ENCODE measurements around the gene PRND.

DNA sequence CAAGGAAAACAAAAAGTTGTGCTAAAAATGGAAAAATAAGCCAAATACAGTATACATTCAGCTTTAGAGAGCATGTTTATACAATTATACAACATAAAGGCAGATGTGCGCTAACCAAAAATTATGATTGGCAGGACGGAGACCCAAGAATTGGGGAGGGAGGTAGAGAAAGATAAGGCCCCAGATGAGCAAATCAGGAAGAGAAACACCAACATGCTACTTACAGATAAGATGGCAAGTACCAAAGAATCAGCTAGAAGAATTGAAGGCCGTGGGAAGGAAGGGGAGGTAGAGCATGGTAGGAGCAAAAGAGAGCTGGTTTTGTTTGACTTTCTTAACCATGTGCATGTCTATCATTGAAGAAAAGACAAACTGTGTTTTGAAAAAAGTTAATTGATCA is 45.4 kb downstream of the PRND start:
- TF ChIP-seq POLR2A (IDR thresholded peaks at IDR 0.05; ENCODE audit: low read depth, low read length) (no peak), CEBPB (IDR thresholded peaks at IDR 0.05; ENCODE audit: low read depth, low read length) (no peak)
- TF ChIP-seq, protein P1, sequence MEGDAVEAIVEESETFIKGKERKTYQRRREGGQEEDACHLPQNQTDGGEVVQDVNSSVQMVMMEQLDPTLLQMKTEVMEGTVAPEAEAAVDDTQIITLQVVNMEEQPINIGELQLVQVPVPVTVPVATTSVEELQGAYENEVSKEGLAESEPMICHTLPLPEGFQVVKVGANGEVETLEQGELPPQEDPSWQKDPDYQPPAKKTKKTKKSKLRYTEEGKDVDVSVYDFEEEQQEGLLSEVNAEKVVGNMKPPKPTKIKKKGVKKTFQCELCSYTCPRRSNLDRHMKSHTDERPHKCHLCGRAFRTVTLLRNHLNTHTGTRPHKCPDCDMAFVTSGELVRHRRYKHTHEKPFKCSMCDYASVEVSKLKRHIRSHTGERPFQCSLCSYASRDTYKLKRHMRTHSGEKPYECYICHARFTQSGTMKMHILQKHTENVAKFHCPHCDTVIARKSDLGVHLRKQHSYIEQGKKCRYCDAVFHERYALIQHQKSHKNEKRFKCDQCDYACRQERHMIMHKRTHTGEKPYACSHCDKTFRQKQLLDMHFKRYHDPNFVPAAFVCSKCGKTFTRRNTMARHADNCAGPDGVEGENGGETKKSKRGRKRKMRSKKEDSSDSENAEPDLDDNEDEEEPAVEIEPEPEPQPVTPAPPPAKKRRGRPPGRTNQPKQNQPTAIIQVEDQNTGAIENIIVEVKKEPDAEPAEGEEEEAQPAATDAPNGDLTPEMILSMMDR (conservative IDR thresholded peaks at IDR 0.05; ENCODE audit: low read depth, low read length), result no peak

All from IMR-90 (cell line).